ENCODE results near the gene OPN5.

The OPN5 gene

GRCh38 chr6:47788498-47788884 is 6.7 kb downstream of the OPN5 start:
- DNase-seq (ENCODE audit: low read depth in 2 of 2) = no peak

- DNase-seq (ENCODE audit: low read depth in 2 of 2) = no peak
Observed at GRCh38 chr6:47789553-47789952, 7.7 kb downstream of the OPN5 start.

- no peak for DNase-seq (ENCODE audit: low read depth in 2 of 2)
Observed at GRCh38 chr6:47792216-47792733, 10.4 kb downstream of the OPN5 start.

GRCh38 chr6:47794577-47795135 is 12.8 kb downstream of the OPN5 start:
- no peak for DNase-seq (ENCODE audit: low read depth in 2 of 2)

- DNase-seq (ENCODE audit: low read depth in 2 of 2) = no peak
Observed at GRCh38 chr6:47801984-47802383, 20.2 kb downstream of the OPN5 start.

- no peak for DNase-seq (ENCODE audit: low read depth in 2 of 2)
Observed at GRCh38 chr6:47804821-47805220, 23.0 kb downstream of the OPN5 start.

- no peak for DNase-seq (ENCODE audit: low read depth in 2 of 2)
Observed at GRCh38 chr6:47809873-47810272, 28.0 kb downstream of the OPN5 start.

GRCh38 chr6:47810885-47811284 is 29.1 kb downstream of the OPN5 start:
- DNase-seq (ENCODE audit: low read depth in 2 of 2) = no peak

GRCh38 chr6:47811443-47811842 is 29.6 kb downstream of the OPN5 start:
- DNase-seq (ENCODE audit: low read depth in 2 of 2) = no peak

GRCh38 chr6:47817749-47818148 is 35.9 kb downstream of the OPN5 start:
- DNase-seq (ENCODE audit: low read depth in 2 of 2) = no peak

GRCh38 chr6:47819461-47819860 is 37.6 kb downstream of the OPN5 start:
- DNase-seq (ENCODE audit: low read depth in 2 of 2) = no peak

- DNase-seq (ENCODE audit: low read depth in 2 of 2) = no peak
Observed at GRCh38 chr6:47822856-47823554, 41.2 kb downstream of the OPN5 start.

GRCh38 chr6:47832386-47833100 is 50.7 kb downstream of the OPN5 start:
- no peak for DNase-seq (ENCODE audit: low read depth in 2 of 2)

GRCh38 chr6:47834196-47834595 is 52.4 kb downstream of the OPN5 start:
- no peak for DNase-seq (ENCODE audit: low read depth in 2 of 2)

GRCh38 chr6:47836046-47836445 is 54.2 kb downstream of the OPN5 start:
- no peak for DNase-seq (ENCODE audit: low read depth in 2 of 2)

- no peak for DNase-seq (ENCODE audit: low read depth in 2 of 2)
Observed at GRCh38 chr6:47836639-47837038, 54.8 kb downstream of the OPN5 start.

GRCh38 chr6:47839645-47840044 is 57.8 kb downstream of the OPN5 start:
- DNase-seq (ENCODE audit: low read depth in 2 of 2) = no peak

- no peak for DNase-seq (ENCODE audit: low read depth in 2 of 2)
Observed at GRCh38 chr6:47844881-47845280, 63.0 kb downstream of the OPN5 start.

GRCh38 chr6:47846752-47847151 is 64.9 kb downstream of the OPN5 start:
- DNase-seq (ENCODE audit: low read depth in 2 of 2) = no peak

GRCh38 chr6:47851091-47851490 is 69.3 kb downstream of the OPN5 start:
- no peak for DNase-seq (ENCODE audit: low read depth in 2 of 2)

- no peak for DNase-seq (ENCODE audit: low read depth in 2 of 2)
Observed at GRCh38 chr6:47852727-47853126, 70.9 kb downstream of the OPN5 start.

GRCh38 chr6:47853766-47854165 is 71.9 kb downstream of the OPN5 start:
- no peak for DNase-seq (ENCODE audit: low read depth in 2 of 2)

- DNase-seq (ENCODE audit: low read depth in 2 of 2) = no peak
Observed at GRCh38 chr6:47854971-47855370, 73.1 kb downstream of the OPN5 start.

Data from stimulated activated CD8-positive, alpha-beta memory T cell treated with anti-CD3 and anti-CD28 coated beads, Interleukin-2, amount 100 ng/mL, for 48 hours (primary cell).